GM12865 (cell line): ENCODE results near the gene RPUSD3.
"Not testable (repeated sequence)": the region's sequence is repeated elsewhere in the genome, so short reads cannot be mapped to it uniquely, and the experiment has no call there.

Source experiments
- DNase-seq: peaks from one replicate; pipeline ENCODE4 v3.0.0; 2010; ENCODE audit warnings: low read depth
- H3K4me3 ChIP-seq: 2 replicates; pipeline ENCODE4 v1.5.1; 2011; ENCODE audit warnings: mild to moderate bottlenecking, low read depth, low read length, control low read depth
- CTCF ChIP-seq: IDR thresholded peaks from 2 replicates; pipeline ENCODE4 v1.5.1; 2011; ENCODE audit warnings: low read length, control low read depth, low read depth, inconsistent platforms; ENCODE audit not compliant: insufficient read depth; ENCODE audit errors: missing control alignments

The RPUSD3 gene

GRCh38 chr3:9855594-9855993 is 11.8 kb upstream of the RPUSD3 start:
- DNase-seq: no peak

GRCh38 chr3:9854291-9854940 is 10.6 kb upstream of the RPUSD3 start:
- H3K4me3 ChIP-seq, DNase-seq: not testable (repeated sequence)

More at GRCh38 chr3:9855594-9855993, 11.8 kb upstream of the RPUSD3 start:
- no peak overlapping the region for H3K4me3 ChIP-seq
- TF ChIP-seq CTCF: no peak

- no peak for TF ChIP-seq CTCF
- no peak overlapping the region for H3K4me3 ChIP-seq
- DNase-seq: no peak
Observed at GRCh38 chr3:9852528-9852927, 8.7 kb upstream of the RPUSD3 start.

- not testable (repeated sequence) for DNase-seq
Observed at GRCh38 chr3:9851926-9852325, 8.1 kb upstream of the RPUSD3 start.

GRCh38 chr3:9851383-9851782 is 7.6 kb upstream of the RPUSD3 start:
- H3K4me3 ChIP-seq, DNase-seq: not testable (repeated sequence)

More at GRCh38 chr3:9851926-9852325, 8.1 kb upstream of the RPUSD3 start:
- H3K4me3 ChIP-seq: not testable (repeated sequence)

GRCh38 chr3:9848860-9849259 is 5.1 kb upstream of the RPUSD3 start:
- not testable (repeated sequence) for H3K4me3 ChIP-seq
- TF ChIP-seq CTCF: peak; percentile 41
- DNase-seq: peak; percentile 41

GRCh38 chr3:9847870-9848269 is 4.1 kb upstream of the RPUSD3 start:
- not testable (repeated sequence) for H3K4me3 ChIP-seq, DNase-seq

- no peak overlapping the region for H3K4me3 ChIP-seq
- no peak for DNase-seq
- no peak for TF ChIP-seq CTCF
Observed at GRCh38 chr3:9846931-9847488, 3.2 kb upstream of the RPUSD3 start.

- no peak for TF ChIP-seq CTCF
- H3K4me3 ChIP-seq: no peak overlapping the region
- no peak for DNase-seq
Observed at GRCh38 chr3:9846231-9846630, 2.4 kb upstream of the RPUSD3 start.
